NCI-H146 (cell line): ENCODE measurements around the gene ACCS.

Experiments
- DNase-seq: peaks from one replicate; lab custom pipeline; 2025; lab: John Stamatoyannopoulos, UW

ACCS gene

GRCh38 chr11:44065841-44066731 is at the start of gene ACCS:
ACCS (plus strand) TSS chr11:44066270; CDS start chr11:44067628, 1,358 bp downstream.
- peak; percentile 94 for DNase-seq

GRCh38 chr11:44016546-44017442 is 49.3 kb upstream of the ACCS start:
- DNase-seq = no peak

- DNase-seq = no peak
These were observed 48.5 kb upstream of the ACCS start for GRCh38 chr11:44017443-44018126.

GRCh38 chr11:44018127-44018521 is 47.9 kb upstream of the ACCS start:
- DNase-seq = peak; percentile 9

- DNase-seq = no peak
These were observed 47.2 kb upstream of the ACCS start for GRCh38 chr11:44018829-44019228.

- no peak for DNase-seq
These were observed 41.1 kb upstream of the ACCS start for GRCh38 chr11:44024977-44025376.

- no peak for DNase-seq
These were observed 40.3 kb upstream of the ACCS start for GRCh38 chr11:44025727-44026126.

GRCh38 chr11:44028401-44028800 is 37.7 kb upstream of the ACCS start:
- DNase-seq = no peak

GRCh38 chr11:44028816-44029506 is 37.1 kb upstream of the ACCS start:
- peak; percentile 78 for DNase-seq

- DNase-seq = no peak
These were observed 36.6 kb upstream of the ACCS start for GRCh38 chr11:44029507-44029845.

- DNase-seq = no peak
These were observed 35.8 kb upstream of the ACCS start for GRCh38 chr11:44029977-44030911.

- no peak for DNase-seq
These were observed 35.1 kb upstream of the ACCS start for GRCh38 chr11:44030996-44031395.

- no peak for DNase-seq
These were observed 34.5 kb upstream of the ACCS start for GRCh38 chr11:44031549-44031948.

- no peak for DNase-seq
These were observed 33.6 kb upstream of the ACCS start for GRCh38 chr11:44032299-44033085.

GRCh38 chr11:44033411-44033850 is 32.6 kb upstream of the ACCS start:
- DNase-seq = no peak

GRCh38 chr11:44033856-44034255 is 32.2 kb upstream of the ACCS start:
- DNase-seq = no peak

GRCh38 chr11:44034639-44035038 is 31.4 kb upstream of the ACCS start:
- no peak for DNase-seq

GRCh38 chr11:44036811-44037657 is 29.0 kb upstream of the ACCS start:
- DNase-seq = peak; percentile 89

GRCh38 chr11:44037658-44037998 is 28.4 kb upstream of the ACCS start:
- no peak for DNase-seq
